ENCODE measurements around the gene ATXN7L2. TPM values are rescaled to one million over a fixed set of nuclear protein-coding genes. Genes with fewer than 3 reads are reported as not detected.

The ATXN7L2 gene
- total RNA-seq, 2 experiments from 2014 or later: 14.6 to 15.6 TPM

GRCh38 chr1:109535971-109536491 is 52.3 kb downstream of the ATXN7L2 start:
- DNase-seq: no peak
- no peaks in the 10 kb centered on the region for H3K36me3 Mint-ChIP-seq
- H3K4me3 Mint-ChIP-seq: no peak overlapping the region
- H3K9me3 Mint-ChIP-seq: no peaks in the 10 kb centered on the region
- H3K27ac Mint-ChIP-seq: no peak overlapping the region
- peaks cover 12% of the 10 kb centered on the region for H3K4me1 Mint-ChIP-seq
- no peaks in the 10 kb centered on the region for H3K27me3 Mint-ChIP-seq

GRCh38 chr1:109537450-109538178 is 53.9 kb downstream of the ATXN7L2 start:
- H3K4me1 Mint-ChIP-seq: peaks cover 2% of the 10 kb centered on the region
- no peaks in the 10 kb centered on the region for H3K36me3 Mint-ChIP-seq
- DNase-seq: no peak
- H3K9me3 Mint-ChIP-seq: no peaks in the 10 kb centered on the region
- no peak overlapping the region for H3K27ac Mint-ChIP-seq
- no peak overlapping the region for H3K4me3 Mint-ChIP-seq
- no peaks in the 10 kb centered on the region for H3K27me3 Mint-ChIP-seq

GRCh38 chr1:109538827-109539555 is 55.3 kb downstream of the ATXN7L2 start:
- DNase-seq: no peak
- H3K27ac Mint-ChIP-seq: no peak overlapping the region
- H3K27me3 Mint-ChIP-seq: no peaks in the 10 kb centered on the region
- H3K4me1 Mint-ChIP-seq: no peaks in the 10 kb centered on the region
- no peak overlapping the region for H3K4me3 Mint-ChIP-seq
- H3K36me3 Mint-ChIP-seq: no peaks in the 10 kb centered on the region
- no peaks in the 10 kb centered on the region for H3K9me3 Mint-ChIP-seq

- no peak for DNase-seq
- H3K36me3 Mint-ChIP-seq: no peaks in the 10 kb centered on the region
- H3K9me3 Mint-ChIP-seq: no peaks in the 10 kb centered on the region
- H3K27me3 Mint-ChIP-seq: no peaks in the 10 kb centered on the region
- H3K4me1 Mint-ChIP-seq: no peaks in the 10 kb centered on the region
- no peak within 1 kb of the TSS for H3K4me3 Mint-ChIP-seq
- H3K27ac Mint-ChIP-seq: no peak within 1 kb of the TSS
These were observed 56.0 kb downstream of the ATXN7L2 start, which contains the start of gene GPR61 for GRCh38 chr1:109539676-109540075. Gene GPR61 (plus strand): TSS chr1:109539872. CDS start chr1:109543023, 3,151 bp downstream.

GRCh38 chr1:109541102-109541501 is 57.4 kb downstream of the ATXN7L2 start:
- DNase-seq: no peak
- Mint-ChIP-seq H3K36me3 (no peaks in the 10 kb centered on the region), H3K27me3 (no peaks in the 10 kb centered on the region), H3K4me3 (no peak overlapping the region), H3K4me1 (no peaks in the 10 kb centered on the region), H3K27ac (no peak overlapping the region), H3K9me3 (no peaks in the 10 kb centered on the region)

Other genes with a start within 250 kb of the ATXN7L2 start
- gene CELSR2, start 234.4 kb upstream of the ATXN7L2 start, total RNA-seq: 1 to 10 TPM; 2.6 TPM
- gene PSRC1, start 200.8 kb upstream of the ATXN7L2 start, total RNA-seq: 10 to 100 TPM; 10.7 to 12.2 TPM
- not detected for gene MYBPHL, start 176.9 kb upstream of the ATXN7L2 start, total RNA-seq
- gene SORT1, start 86.0 kb upstream of the ATXN7L2 start, total RNA-seq: 1 to 10 TPM; 5.6 to 6.6 TPM
- gene PSMA5, start 57.5 kb upstream of the ATXN7L2 start, total RNA-seq: 100 to 1,000 TPM; 247 to 252 TPM
- gene SYPL2, start 17.4 kb upstream of the ATXN7L2 start, total RNA-seq: not detected
- 1 to 10 TPM; 6.3 to 8.1 TPM for gene CYB561D1, start 10.2 kb downstream of the ATXN7L2 start, total RNA-seq
- 1 to 10 TPM; 2.1 to 2.5 TPM for gene AMIGO1, start 25.8 kb downstream of the ATXN7L2 start, total RNA-seq
- under 1 TPM in 1 of 2 experiments, not detected in 1; 0.16 TPM for gene GPR61, start 56.0 kb downstream of the ATXN7L2 start, total RNA-seq
- gene GNAI3, start 64.7 kb downstream of the ATXN7L2 start, total RNA-seq: 1 to 10 TPM; 8.4 TPM
- gene GNAT2, start 135.7 kb downstream of the ATXN7L2 start, total RNA-seq: under 1 TPM; 0.64 to 0.91 TPM
- 10 to 100 TPM; 89.5 to 91.4 TPM for gene AMPD2, start 135.9 kb downstream of the ATXN7L2 start, total RNA-seq
- 1 to 10 TPM; 2.4 to 3.0 TPM for gene GSTM4, start 172.2 kb downstream of the ATXN7L2 start, total RNA-seq
- 1 to 10 TPM; 7.4 to 8.5 TPM for gene GSTM2, start 184.2 kb downstream of the ATXN7L2 start, total RNA-seq
- not detected for gene GSTM1, start 203.9 kb downstream of the ATXN7L2 start, total RNA-seq
- under 1 TPM in 1 of 2 experiments, not detected in 1; 0.06 TPM for gene GSTM5, start 228.3 kb downstream of the ATXN7L2 start, total RNA-seq